HG03571 (cell line): ENCODE results near the gene ITM2C.

Experiments used
- ATAC-seq: cut with Tn5 transposase; IDR thresholded peaks from one replicate; pipeline ENCODE4 v1.9.1; 2021; ENCODE audit not compliant: unreplicated experiment

The ITM2C gene

DNA sequence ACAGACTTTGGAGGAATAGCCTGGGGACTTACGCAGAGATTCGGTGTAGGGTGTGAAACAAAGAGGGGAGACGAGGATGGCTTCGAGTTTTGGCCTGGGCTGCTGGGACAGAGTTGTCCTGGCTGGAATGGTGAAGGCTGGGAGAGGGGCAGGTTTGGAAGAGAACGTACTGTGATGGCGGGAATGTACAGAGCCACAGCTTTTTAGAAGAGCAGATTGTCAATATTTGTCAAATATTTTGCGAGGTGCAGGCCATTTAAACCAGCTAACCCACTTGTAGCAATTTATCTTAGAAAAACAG lies 14.4 kb upstream of the ITM2C start:
- no peak for ATAC-seq

DNA sequence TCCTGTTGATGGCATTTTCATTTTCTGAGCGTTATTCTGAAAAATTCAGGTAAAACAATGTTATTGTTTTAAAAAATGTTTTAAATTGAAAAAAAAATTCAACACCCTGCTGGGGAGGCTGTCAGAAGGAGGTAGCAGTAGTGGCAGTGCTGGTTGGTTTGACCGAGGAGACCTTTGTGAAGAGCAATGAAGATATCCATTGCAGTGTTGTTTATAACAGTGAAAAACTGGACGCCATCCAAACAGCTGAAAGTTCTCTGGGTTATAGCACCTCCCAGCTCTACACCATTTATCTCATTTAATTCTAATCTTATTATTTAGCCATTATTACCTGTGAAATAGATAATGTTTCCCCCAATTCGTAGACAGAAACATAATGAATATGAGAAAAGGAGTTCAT lies 12.6 kb upstream of the ITM2C start:
- no peak for ATAC-seq

DNA sequence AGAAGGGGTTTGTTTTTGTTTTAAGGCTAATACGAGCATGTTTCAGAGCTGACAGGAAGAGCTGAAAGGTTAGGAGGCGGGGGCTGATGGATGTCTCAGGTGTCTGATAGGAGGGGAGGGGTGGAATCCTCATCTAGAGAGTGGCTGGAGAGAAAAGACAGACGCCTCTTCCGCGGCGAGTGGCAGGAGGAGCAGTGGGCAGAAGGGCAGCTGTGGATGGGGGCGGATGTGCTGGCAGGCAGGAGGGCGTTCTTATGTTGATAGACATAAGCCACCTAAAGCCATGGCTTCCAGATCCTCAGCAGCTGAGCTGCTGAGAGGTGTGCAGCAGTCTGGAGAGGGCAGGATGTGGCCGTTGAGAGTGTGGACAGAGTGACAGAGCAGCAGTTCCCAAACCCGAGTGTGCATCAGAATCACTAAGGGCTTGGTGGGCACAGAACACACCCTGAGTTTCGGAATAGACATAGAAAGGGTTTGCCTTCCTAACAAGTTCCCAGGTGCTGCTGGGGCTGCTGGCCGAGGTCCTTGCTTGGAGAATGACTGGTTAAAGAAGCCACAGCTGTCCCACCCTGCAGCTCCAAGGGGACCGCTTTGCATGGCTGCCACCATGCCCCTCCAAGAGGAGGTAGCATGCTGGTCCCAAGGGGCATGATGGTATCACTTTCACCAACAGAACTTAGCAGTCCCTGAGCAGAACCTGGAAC lies 3.0 kb upstream of the ITM2C start:
- ATAC-seq: no peak

GRCh38 chr2:230862292-230862691 lies 2.5 kb upstream of the ITM2C start:
- no peak for ATAC-seq

- no peak for ATAC-seq
These were observed 1.7 kb upstream of the ITM2C start for GRCh38 chr2:230863031-230863430.

GRCh38 chr2:230863442-230864121 lies 1.2 kb upstream of the ITM2C start:
- no peak for ATAC-seq

GRCh38 chr2:230864122-230864604 lies 579 bp upstream of the ITM2C start:
- no peak for ATAC-seq

GRCh38 chr2:230865307-230865765 lies 594 bp downstream of the ITM2C start:
- no peak for ATAC-seq

- no peak for ATAC-seq
These were observed 1.3 kb downstream of the ITM2C start for GRCh38 chr2:230865766-230866755.

DNA sequence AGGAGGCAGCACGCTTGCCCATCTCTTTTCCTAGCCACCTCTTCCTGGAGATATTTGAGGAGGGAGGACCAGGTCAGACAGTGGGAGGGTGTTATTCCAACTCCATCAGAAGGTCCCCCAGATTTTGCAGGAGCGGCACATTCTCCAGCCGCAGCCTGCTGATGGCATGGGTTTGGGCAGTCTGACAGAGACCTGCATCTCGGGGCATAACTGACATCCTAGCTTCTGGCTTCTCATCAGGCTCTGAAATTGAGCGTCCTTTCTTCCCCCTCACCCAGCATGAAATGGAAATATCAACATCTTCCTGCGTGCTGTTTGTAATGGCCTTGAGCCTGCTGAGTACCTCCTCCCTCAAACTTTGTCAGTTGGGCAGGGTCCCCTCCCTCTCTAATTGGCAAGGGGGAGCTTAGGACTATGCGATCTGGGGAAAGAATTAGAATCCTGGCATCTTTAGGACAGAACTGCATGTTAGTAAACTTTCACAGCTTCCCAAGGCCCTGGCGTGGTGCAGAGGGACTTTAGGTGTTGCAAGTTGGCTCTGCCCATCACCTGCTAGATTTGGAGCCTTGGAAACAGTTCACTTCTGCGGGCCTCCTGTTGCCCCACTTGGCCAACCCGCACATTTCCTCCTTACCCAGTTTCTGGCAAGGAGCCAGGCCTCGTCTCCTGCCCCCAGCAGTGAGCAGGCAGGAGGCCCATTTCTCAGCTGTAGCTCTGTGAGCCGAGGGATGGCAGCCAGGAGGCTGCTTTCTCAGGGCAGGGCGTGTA lies 2.2 kb downstream of the ITM2C start:
- no peak for ATAC-seq

- no peak for ATAC-seq
These were observed 3.6 kb downstream of the ITM2C start for GRCh38 chr2:230868161-230868946.

DNA sequence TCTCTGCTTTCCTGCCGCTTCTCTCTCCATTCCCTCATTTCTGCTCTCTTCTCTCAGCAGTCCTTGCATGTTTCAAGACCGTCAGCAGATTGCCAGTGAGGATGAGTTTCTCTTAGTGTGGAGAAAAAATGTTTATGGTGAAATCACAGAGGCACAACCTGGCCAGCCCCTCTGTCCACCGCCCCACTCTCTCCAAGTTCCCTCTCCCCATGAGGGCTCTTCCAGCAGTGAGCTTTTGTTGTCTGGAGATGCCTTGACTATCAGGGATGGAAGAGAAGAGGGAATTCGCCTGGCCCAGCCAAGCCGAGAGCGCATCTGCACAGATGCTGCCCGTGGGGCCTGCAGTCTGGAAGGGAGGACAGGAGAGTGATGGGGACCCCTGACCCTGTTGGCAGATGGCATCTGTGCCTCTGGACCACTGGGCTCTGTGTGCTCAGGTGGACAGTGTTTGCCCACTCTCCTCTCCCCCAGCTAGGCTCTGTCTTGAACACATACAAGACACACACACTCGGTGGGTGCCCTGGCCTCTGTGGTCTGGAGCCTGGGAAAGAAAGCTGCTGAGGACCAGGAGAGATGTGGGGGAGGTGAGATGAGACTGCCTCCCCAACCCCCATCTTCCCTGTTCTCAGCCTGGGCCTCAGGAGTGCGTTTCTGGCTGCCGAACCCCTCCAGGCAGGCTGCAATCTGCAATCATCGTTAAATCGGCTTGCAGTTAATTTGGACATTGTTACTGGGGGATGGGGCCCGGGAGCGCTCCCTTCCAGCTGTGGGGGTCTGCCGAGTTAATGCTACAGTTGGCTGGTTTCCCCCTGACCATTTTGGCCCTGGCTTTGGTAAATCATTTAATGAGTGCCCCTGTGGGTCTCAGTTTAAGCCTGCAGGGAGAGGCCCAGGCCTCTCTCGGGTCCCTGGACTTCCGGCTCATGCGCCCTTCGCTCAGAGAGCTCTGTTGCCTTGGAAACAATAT lies 4.5 kb downstream of the ITM2C start:
- ATAC-seq: no peak

DNA sequence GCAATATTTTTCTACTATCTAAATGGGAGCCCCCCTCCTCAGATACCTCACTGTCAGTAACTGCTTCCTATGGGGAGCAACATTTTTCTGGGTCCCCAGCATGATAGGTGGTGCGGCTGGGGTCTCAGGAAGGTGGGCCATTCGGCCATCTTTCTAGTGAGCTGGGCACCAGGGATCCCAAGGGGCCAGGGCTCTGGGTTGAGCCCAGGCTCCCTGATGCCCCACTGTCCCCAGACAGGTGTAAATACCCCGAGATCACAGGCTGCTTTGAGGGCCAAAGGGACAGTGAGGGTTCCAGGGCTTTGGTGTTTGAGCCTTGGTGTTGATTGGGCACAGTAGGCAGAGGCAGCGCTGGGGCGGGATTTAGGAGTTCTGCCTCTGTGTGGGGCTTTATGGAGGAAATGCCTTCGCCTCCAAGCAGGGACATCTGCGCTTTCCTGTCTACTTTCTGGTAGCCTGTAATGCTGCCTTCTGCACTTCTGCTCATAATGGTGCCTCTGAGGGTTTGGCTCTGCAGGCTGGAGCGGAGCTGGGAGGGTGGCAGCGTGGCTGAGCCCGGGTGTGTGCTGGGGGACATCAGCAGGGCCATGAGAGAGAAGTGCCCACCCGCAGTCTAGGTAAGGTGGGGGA lies 5.3 kb downstream of the ITM2C start:
- ATAC-seq: no peak

- ATAC-seq: no peak
These were observed 6.0 kb downstream of the ITM2C start for GRCh38 chr2:230870544-230871360.

DNA sequence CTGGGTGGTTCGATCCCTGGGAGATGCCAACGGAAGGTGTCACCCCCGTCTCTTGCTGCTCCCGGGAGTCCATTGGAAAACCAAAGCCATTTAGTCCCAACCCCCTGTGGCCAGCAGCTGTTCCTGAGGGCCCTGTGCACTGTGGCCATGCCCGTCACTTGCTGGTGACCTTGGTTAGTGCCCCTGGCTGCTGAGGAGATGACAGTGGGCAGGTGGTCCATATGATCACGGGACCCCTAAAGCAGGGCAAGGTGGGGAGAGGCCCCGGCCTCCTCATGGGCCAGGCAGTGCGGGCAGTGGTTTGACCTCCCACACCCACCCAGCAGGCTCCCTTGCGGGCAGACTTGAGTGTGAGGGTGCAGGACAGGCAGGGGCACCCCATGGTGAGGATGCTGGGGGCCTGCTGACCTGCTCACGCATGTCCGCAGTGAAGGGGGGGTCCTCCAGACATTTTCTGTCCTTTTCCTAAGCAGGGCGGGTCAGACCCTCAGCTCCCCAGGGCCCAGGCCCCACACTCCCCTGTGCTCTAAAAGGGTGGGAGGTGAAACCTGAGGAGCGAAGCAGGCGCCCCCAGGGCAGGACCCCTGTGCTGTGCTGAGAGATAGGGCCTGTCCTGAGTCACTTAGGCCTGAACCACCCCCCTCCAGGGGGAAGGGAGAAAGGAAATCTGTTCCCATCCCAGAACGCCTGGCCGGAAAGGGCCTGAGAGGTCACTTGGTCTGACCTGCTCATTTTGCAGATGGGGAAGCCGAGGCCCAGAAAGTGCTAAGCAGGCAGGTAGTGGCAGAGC lies 6.8 kb downstream of the ITM2C start:
- no peak for ATAC-seq

DNA sequence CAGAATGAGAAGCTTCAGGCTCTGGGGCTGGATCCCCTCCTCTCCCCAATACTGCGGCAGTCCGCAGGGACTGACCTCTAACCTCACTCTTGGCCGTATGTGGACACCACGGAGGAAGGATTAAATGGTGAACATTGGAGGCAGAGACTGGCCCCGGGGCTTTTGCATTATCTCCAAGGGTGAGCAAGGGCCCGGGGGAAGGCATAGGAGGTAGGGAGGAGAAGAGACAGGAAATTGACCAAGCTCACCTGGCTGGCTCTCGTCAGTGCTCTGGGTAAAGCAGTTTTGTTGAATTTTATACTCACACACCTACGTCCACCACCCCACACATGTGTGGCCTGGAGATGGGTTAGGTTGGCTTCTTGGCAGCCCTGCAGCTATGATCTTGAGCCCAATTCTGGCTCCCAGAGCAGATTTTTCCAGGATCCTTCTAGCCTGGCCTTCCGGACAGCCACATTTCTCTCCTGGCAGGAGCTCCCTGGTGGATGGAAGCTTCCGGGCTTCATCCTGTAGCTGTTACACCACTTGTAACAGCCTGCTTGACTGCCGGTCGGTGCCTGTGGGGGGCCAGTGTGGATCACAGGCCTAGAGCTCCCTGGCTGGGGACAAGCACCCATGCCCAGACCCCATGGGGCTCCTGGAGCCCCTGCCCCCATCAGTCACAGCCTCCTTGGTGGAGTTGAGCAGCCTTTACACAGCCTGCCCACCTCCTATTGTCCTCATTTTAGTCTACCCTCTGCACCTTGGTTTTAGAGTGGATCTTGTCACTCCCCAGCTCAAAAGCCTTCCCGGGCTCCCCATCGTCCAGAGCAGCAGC lies 7.6 kb downstream of the ITM2C start:
- no peak for ATAC-seq
